Thoracic aorta (tissue), 2 donors: Measurements from ENCODE around the gene DEPDC5. TPM values are rescaled to one million over a fixed set of nuclear protein-coding genes. Genes with fewer than 3 reads are reported as not detected.
A peak's percentile ranks its signal among the peaks of the same experiment; 100 is the strongest.
"Not testable (repeated sequence)": the region's sequence is repeated elsewhere in the genome, so short reads cannot be mapped to it uniquely, and the experiment has no call there.

Experiments used
- ATAC-seq: fragments of 150-250 bp; one replicate; pipeline ENCODE4 v1.8.0; 2017; ENCODE audit warnings: low read depth; ENCODE audit not compliant: insufficient number of reproducible peaks, low FRiP score
- DNase-seq: peaks from one replicate; pipeline ENCODE4 v3.0.0-alpha.2; 2020; ENCODE audit warnings: low spot score
- H3K27ac ChIP-seq, 2 donors: fragments of 200-600 bp; sonication (generic); 1 replicate in 1 of 2; 2 replicates in 1 of 2; pipeline ENCODE4 v1.5.1; 2016; ENCODE audit warnings: mild to moderate bottlenecking in 2 of 2, moderate library complexity in 2 of 2
- H3K27me3 ChIP-seq: fragments of 200-600 bp; sonication (generic); replicated peaks from 2 replicates; pipeline ENCODE4 v1.6.0; 2016; ENCODE audit warnings: mild to moderate bottlenecking; ENCODE audit not compliant: insufficient read depth
- H3K36me3 ChIP-seq: fragments of 200-600 bp; sonication (generic); one replicate; pipeline ENCODE4 v1.5.1; 2016
- H3K4me1 ChIP-seq, 2 donors: fragments of 200-600 bp; sonication (generic); 1 replicate in 1 of 2; 2 replicates in 1 of 2; pipeline versions ENCODE4 v1.5.1 to v1.6.0; 2016; ENCODE audit warnings: low read depth in 2 of 2, mild to moderate bottlenecking in 1 of 2; ENCODE audit not compliant: control insufficient read depth in 1 of 2
- H3K4me3 ChIP-seq: fragments of 200-600 bp; sonication (generic); 2 replicates; pipeline ENCODE4 v1.5.1; 2016; ENCODE audit warnings: mild to moderate bottlenecking
- H3K9me3 ChIP-seq: fragments of 200-600 bp; sonication (generic); 2 replicates; pipeline ENCODE4 v1.5.1; 2016
- CTCF ChIP-seq: fragments of 200-600 bp; sonication (generic); IDR thresholded peaks from one replicate; pipeline ENCODE4 v1.5.1; 2019; ENCODE audit warnings: antibody characterized with exemption
- total RNA-seq, 2 donors: library from RNA; depleted of rRNA; stranded (reverse); fragments of >200 nt; gene quantifications; one replicate each; pipeline versions ENCODE4 v1.1.0 to v1.2.3, GENCODE V29; 2016

Gene DEPDC5
- total RNA-seq, 2 donors from 2014 or later: 31.3 to 52.7 TPM

GRCh38 chr22:31739795-31740201 lies 14.0 kb upstream of the DEPDC5 start:
- no peaks in the 10 kb centered on the region for H3K27me3 ChIP-seq
- peak overlapping the region; percentile 52 to 68 for H3K27ac ChIP-seq
- peaks cover 3% of the 10 kb centered on the region for H3K36me3 ChIP-seq
- ATAC-seq: peak; percentile 54
- DNase-seq: no peak
- no peak for TF ChIP-seq CTCF
- H3K4me3 ChIP-seq: no peak overlapping the region
- no peaks in the 10 kb centered on the region for H3K9me3 ChIP-seq
- H3K4me1 ChIP-seq: peaks cover 14 to 24% of the 10 kb centered on the region in 2 donors

- peaks cover 14 to 23% of the 10 kb centered on the region in 2 donors for H3K4me1 ChIP-seq
- not testable (repeated sequence) for ATAC-seq, DNase-seq, H3K36me3 ChIP-seq, H3K4me3 ChIP-seq, H3K9me3 ChIP-seq, H3K27me3 ChIP-seq
- peak overlapping the region; percentile 52 to 68 for H3K27ac ChIP-seq
Observed at GRCh38 chr22:31740314-31740713, 13.5 kb upstream of the DEPDC5 start.

- Histone ChIP-seq H3K9me3 (no peaks in the 10 kb centered on the region), H3K4me3 (no peak overlapping the region), H3K36me3 (peaks cover 3% of the 10 kb centered on the region), H3K27me3 (no peaks in the 10 kb centered on the region), H3K27ac (no peak overlapping the region), H3K4me1 (peaks cover 14 to 34% of the 10 kb centered on the region in 2 donors)
- DNase-seq: no peak
- ATAC-seq: no peak
- TF ChIP-seq CTCF: no peak
Observed at GRCh38 chr22:31742115-31742514, 11.7 kb upstream of the DEPDC5 start.

- H3K36me3 ChIP-seq: no peaks in the 10 kb centered on the region
- H3K4me1 ChIP-seq: peaks cover 14 to 35% of the 10 kb centered on the region in 2 donors
- no peak for ATAC-seq
- no peaks in the 10 kb centered on the region for H3K27me3 ChIP-seq
- H3K27ac ChIP-seq: no peak overlapping the region
- no peak for DNase-seq
- no peaks in the 10 kb centered on the region for H3K9me3 ChIP-seq
- no peak for TF ChIP-seq CTCF
- no peak overlapping the region for H3K4me3 ChIP-seq
Observed at GRCh38 chr22:31742682-31743081, 11.1 kb upstream of the DEPDC5 start.

- no peaks in the 10 kb centered on the region for H3K9me3 ChIP-seq
- no peak for TF ChIP-seq CTCF
- ATAC-seq (no peak), DNase-seq (no peak)
- no peak overlapping the region for H3K27ac ChIP-seq
- H3K4me3 ChIP-seq: no peak overlapping the region
- no peaks in the 10 kb centered on the region for H3K27me3 ChIP-seq
- H3K4me1 ChIP-seq: peaks cover 21 to 40% of the 10 kb centered on the region in 2 donors
- H3K36me3 ChIP-seq: no peaks in the 10 kb centered on the region
Observed at GRCh38 chr22:31743871-31744270, 9.9 kb upstream of the DEPDC5 start.

GRCh38 chr22:31747441-31747840 lies 6.4 kb upstream of the DEPDC5 start:
- Histone ChIP-seq H3K27me3 (no peaks in the 10 kb centered on the region), H3K27ac (no peak overlapping the region), H3K36me3 (no peaks in the 10 kb centered on the region), H3K4me1 (peaks cover 9 to 40% of the 10 kb centered on the region in 2 donors), H3K4me3 (no peak overlapping the region), H3K9me3 (no peaks in the 10 kb centered on the region)
- ATAC-seq: no peak
- no peak for DNase-seq
- no peak for TF ChIP-seq CTCF
